ENCODE results near the gene SLC47A2.

DNA sequence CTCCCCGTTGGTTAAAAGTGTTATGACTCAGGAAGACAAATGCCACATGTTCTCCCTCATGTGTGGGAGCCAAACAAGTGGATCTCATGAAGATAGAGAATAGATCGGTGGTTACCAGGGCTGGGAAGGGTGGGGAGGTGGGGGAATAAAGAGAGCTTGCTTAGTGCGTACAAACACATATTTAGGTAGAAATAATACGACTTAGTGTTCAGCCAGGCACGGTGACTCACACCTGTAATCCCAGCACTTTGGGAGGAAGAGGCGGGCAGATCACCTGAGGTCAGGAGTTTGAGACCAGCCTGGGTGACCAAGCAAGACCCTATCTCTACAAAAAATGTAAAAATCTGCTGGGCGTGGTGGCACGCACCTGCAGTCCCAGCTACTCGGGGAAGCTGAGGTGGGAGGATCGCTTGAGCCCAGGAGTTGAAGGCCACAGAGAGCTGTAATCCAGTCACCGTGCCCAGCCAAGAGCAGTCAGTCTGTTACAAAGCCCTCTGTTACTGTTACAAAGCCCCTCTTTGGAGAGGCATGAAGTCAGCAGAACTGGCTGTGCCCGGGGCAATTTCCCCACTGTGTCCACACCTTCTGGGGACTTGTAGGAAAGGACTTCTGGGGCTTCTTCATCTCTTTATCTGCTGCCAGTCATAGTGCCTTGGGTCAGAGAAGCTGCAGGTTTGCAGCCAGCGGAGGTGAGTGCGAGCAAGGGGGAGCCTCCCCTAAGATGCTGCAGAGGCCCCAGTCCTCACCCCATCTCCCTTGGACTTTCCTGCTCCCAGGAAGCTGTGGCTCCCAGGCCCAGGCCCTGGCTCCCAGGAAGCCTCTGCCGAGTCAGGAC, 36.0 kb upstream of the SLC47A2 start:
- TF ChIP-seq, protein P1, sequence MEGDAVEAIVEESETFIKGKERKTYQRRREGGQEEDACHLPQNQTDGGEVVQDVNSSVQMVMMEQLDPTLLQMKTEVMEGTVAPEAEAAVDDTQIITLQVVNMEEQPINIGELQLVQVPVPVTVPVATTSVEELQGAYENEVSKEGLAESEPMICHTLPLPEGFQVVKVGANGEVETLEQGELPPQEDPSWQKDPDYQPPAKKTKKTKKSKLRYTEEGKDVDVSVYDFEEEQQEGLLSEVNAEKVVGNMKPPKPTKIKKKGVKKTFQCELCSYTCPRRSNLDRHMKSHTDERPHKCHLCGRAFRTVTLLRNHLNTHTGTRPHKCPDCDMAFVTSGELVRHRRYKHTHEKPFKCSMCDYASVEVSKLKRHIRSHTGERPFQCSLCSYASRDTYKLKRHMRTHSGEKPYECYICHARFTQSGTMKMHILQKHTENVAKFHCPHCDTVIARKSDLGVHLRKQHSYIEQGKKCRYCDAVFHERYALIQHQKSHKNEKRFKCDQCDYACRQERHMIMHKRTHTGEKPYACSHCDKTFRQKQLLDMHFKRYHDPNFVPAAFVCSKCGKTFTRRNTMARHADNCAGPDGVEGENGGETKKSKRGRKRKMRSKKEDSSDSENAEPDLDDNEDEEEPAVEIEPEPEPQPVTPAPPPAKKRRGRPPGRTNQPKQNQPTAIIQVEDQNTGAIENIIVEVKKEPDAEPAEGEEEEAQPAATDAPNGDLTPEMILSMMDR (IDR thresholded peaks at IDR 0.05), result no peak
- TF ChIP-seq POLR2A (IDR thresholded peaks at IDR 0.05), result no peak

Measured in stomach (tissue), 4 donors.